Transverse colon (tissue), 3 donors: ENCODE results near the gene GCA.

Experiments
- POLR2A ChIP-seq: fragments of 450-650 bp; IDR thresholded peaks from one replicate; pipeline ENCODE4 v1.6.1; 2016; ENCODE audit warnings: antibody characterized with exemption, mild to moderate bottlenecking, moderate library complexity
- TF ChIP-seq, protein P1 (sequence below), 5 experiments: fragments of 200-600 bp in 3 of 5; fragments of 450-650 bp in 2 of 5; sonication (generic) in 3 of 5; IDR thresholded peaks; 1 replicate in 2 of 5; 2 replicates in 3 of 5; pipeline ENCODE4 v1.5.1; 2016 to 2017; ENCODE audit warnings: antibody characterized with exemption in 5 of 5, inconsistent platforms in 3 of 5, mild to moderate bottlenecking in 2 of 5, moderate library complexity in 1 of 5

GRCh38 chr2:162385536-162385935 lies 41.6 kb downstream of the GCA start:
- TF ChIP-seq, protein P1, sequence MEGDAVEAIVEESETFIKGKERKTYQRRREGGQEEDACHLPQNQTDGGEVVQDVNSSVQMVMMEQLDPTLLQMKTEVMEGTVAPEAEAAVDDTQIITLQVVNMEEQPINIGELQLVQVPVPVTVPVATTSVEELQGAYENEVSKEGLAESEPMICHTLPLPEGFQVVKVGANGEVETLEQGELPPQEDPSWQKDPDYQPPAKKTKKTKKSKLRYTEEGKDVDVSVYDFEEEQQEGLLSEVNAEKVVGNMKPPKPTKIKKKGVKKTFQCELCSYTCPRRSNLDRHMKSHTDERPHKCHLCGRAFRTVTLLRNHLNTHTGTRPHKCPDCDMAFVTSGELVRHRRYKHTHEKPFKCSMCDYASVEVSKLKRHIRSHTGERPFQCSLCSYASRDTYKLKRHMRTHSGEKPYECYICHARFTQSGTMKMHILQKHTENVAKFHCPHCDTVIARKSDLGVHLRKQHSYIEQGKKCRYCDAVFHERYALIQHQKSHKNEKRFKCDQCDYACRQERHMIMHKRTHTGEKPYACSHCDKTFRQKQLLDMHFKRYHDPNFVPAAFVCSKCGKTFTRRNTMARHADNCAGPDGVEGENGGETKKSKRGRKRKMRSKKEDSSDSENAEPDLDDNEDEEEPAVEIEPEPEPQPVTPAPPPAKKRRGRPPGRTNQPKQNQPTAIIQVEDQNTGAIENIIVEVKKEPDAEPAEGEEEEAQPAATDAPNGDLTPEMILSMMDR (IDR thresholded peaks at IDR 0.05), result no peak
- TF ChIP-seq POLR2A, result no peak
